SK-N-MC (cell line): ENCODE measurements around the gene NPTN.

ENCODE experiments used
- DNase-seq: peaks from one replicate; pipeline ENCODE4 v3.0.0-alpha.2; 2011; ENCODE audit warnings: low read depth, low spot score
- H3K27ac ChIP-seq: fragments of 200-600 bp; sonication (generic); 2 replicates; pipeline ENCODE4 v1.5.1; 2016; ENCODE audit warnings: mixed run types
- H3K36me3 ChIP-seq: fragments of 200-600 bp; sonication (generic); 2 replicates; pipeline ENCODE4 v1.6.1; 2017; ENCODE audit warnings: antibody characterized with exemption, low read length, mixed read lengths; ENCODE audit not compliant: insufficient read depth
- H3K4me3 ChIP-seq: fragments of 200-600 bp; sonication (generic); 2 replicates; pipeline ENCODE4 v1.5.1; 2016
- H3K9ac ChIP-seq: fragments of 200-600 bp; sonication (generic); 2 replicates; pipeline ENCODE4 v1.8.0; 2017; ENCODE audit warnings: mixed run types, mixed read lengths; ENCODE audit not compliant: insufficient read length
- H3K9me3 ChIP-seq: fragments of 200-600 bp; sonication (generic); 2 replicates; pipeline ENCODE4 v1.6.1; 2017; ENCODE audit warnings: low read depth, mild to moderate bottlenecking, antibody characterized with exemption, low read length, moderate library complexity, mixed read lengths
- EZH2 ChIP-seq: fragments of 200-600 bp; sonication (generic); IDR thresholded peaks from one replicate; pipeline ENCODE4 v1.6.1; 2017; ENCODE audit warnings: antibody characterized with exemption
- FOXP2 ChIP-seq: optimal IDR thresholded peaks from 2 replicates; pipeline ENCODE3; 2011; ENCODE audit warnings: mild to moderate bottlenecking, moderate library complexity; ENCODE audit not compliant: insufficient read depth; ENCODE audit errors: extremely low read length, control extremely low read depth
- POLR2AphosphoS5 ChIP-seq: IDR thresholded peaks from 2 replicates; pipeline ENCODE4 v1.6.1; 2012; ENCODE audit warnings: mild to moderate bottlenecking, low read depth, low read length, borderline replicate concordance

Gene NPTN

GRCh38 chr15:73637527-73637926 is 4.3 kb upstream of the NPTN start:
- Histone ChIP-seq H3K4me3 (no peak overlapping the region), H3K36me3 (no peaks in the 10 kb centered on the region), H3K27ac (0 out of 2 replicates have a peak overlapping the region, but pooled peaks have one; percentile 44), H3K9ac (no peak overlapping the region), H3K9me3 (no peaks in the 10 kb centered on the region)
- no peak for DNase-seq
- TF ChIP-seq EZH2 (no peak), POLR2AphosphoS5 (no peak), FOXP2 (no peak)

- no peak for TF ChIP-seq FOXP2
- peak; percentile 73 for DNase-seq
- H3K36me3 ChIP-seq: no peaks in the 10 kb centered on the region
- H3K27ac ChIP-seq: peak overlapping the region; percentile 89
- H3K9ac ChIP-seq: peak overlapping the region; percentile 80
- H3K4me3 ChIP-seq: peak overlapping the region; percentile 89
- H3K9me3 ChIP-seq: no peaks in the 10 kb centered on the region
Measured at GRCh38 chr15:73633991-73634495, 854 bp upstream of the NPTN start.

- Histone ChIP-seq H3K9me3 (no peaks in the 10 kb centered on the region), H3K27ac (no peak overlapping the region), H3K9ac (peak overlapping the region; percentile 88), H3K36me3 (no peaks in the 10 kb centered on the region), H3K4me3 (peak overlapping the region; percentile 89)
- TF ChIP-seq POLR2AphosphoS5: no peak
- DNase-seq: no peak
Measured at GRCh38 chr15:73632670-73633058, 525 bp downstream of the NPTN start.

GRCh38 chr15:73631915-73632669 is 1.1 kb downstream of the NPTN start:
- peak overlapping the region; percentile 88 for H3K9ac ChIP-seq
- H3K9me3 ChIP-seq: no peaks in the 10 kb centered on the region
- TF ChIP-seq POLR2AphosphoS5 (peak; percentile 42; the same call in 1 of the 2 replicates), FOXP2 (no peak)
- H3K4me3 ChIP-seq: peak overlapping the region; percentile 89
- DNase-seq: no peak
- peak overlapping the region; percentile 66 for H3K27ac ChIP-seq
- H3K36me3 ChIP-seq: no peaks in the 10 kb centered on the region

- Histone ChIP-seq H3K27ac (peak overlapping the region; percentile 66), H3K9ac (peak overlapping the region; percentile 88), H3K36me3 (no peaks in the 10 kb centered on the region), H3K9me3 (no peaks in the 10 kb centered on the region), H3K4me3 (peak overlapping the region; percentile 89)
- no peak for DNase-seq
- TF ChIP-seq FOXP2: no peak
- TF ChIP-seq EZH2: no peak
- TF ChIP-seq POLR2AphosphoS5: no peak
Measured at GRCh38 chr15:73630921-73631362, 2.2 kb downstream of the NPTN start.

GRCh38 chr15:73629798-73630429 is 3.3 kb downstream of the NPTN start:
- Histone ChIP-seq H3K36me3 (no peaks in the 10 kb centered on the region), H3K9ac (no peak overlapping the region), H3K4me3 (no peak overlapping the region), H3K9me3 (no peaks in the 10 kb centered on the region), H3K27ac (no peak overlapping the region)
- TF ChIP-seq POLR2AphosphoS5: no peak
- TF ChIP-seq FOXP2: no peak
- TF ChIP-seq EZH2: no peak
- DNase-seq: no peak

- no peak for DNase-seq
- no peak overlapping the region for H3K9ac ChIP-seq
- H3K4me3 ChIP-seq: peak overlapping the region; percentile 9; the same call in 1 of the 2 replicates
- no peak overlapping the region for H3K27ac ChIP-seq
- H3K9me3 ChIP-seq: no peaks in the 10 kb centered on the region
- TF ChIP-seq POLR2AphosphoS5 (no peak), EZH2 (no peak), FOXP2 (no peak)
- no peaks in the 10 kb centered on the region for H3K36me3 ChIP-seq
Measured at GRCh38 chr15:73628976-73629797, 4.0 kb downstream of the NPTN start.

GRCh38 chr15:73628102-73628501 is 5.1 kb downstream of the NPTN start:
- H3K9me3 ChIP-seq: no peaks in the 10 kb centered on the region
- peak overlapping the region; percentile 12 for H3K9ac ChIP-seq
- no peak for DNase-seq
- peak overlapping the region; percentile 57; the same call in 1 of the 2 replicates for H3K27ac ChIP-seq
- TF ChIP-seq FOXP2 (no peak), EZH2 (no peak), POLR2AphosphoS5 (no peak)
- H3K36me3 ChIP-seq: no peaks in the 10 kb centered on the region
- peak overlapping the region; percentile 26 for H3K4me3 ChIP-seq
